ENCODE results near the gene HEPHL1. TPM values are rescaled to one million over a fixed set of nuclear protein-coding genes. Genes with fewer than 3 reads are reported as not detected.

Gene HEPHL1
- total and polyA plus RNA-seq, 2 experiments from 2014 or later, result 0.07 to 0.21 TPM

DNA sequence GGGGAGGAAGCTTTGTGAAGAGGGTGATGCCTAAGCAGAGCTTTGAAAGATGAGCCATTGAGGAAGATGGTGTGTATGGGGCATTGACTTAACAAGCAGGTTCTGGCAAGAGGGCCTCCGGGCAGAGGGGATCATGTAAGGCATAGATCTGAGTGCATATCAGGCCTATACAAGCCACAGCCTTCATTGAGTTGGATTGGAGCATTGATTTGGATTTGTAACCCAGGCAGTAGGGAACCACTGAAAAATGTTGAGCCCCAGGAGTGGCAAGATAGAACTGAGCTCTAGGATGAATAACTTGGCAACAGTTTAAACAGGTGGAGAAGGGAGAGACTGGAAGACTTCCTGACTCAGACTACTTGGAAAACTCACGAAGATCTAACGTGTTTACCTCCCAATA is 128.9 kb downstream of the HEPHL1 start:
- Histone ChIP-seq H3K27ac (ENCODE audit: low read depth) (no peak overlapping the region), H3K27me3 (ENCODE audit: insufficient read depth) (no peaks in the 10 kb centered on the region), H4K20me1 (replicated peaks; ENCODE audit: insufficient read depth) (peaks cover 90% of the 10 kb centered on the region), H3K79me2 (replicated peaks; ENCODE audit: insufficient read depth) (peaks cover 100% of the 10 kb centered on the region), H3F3A (replicated peaks; ENCODE audit: low read depth) (no peaks in the 10 kb centered on the region), H3K36me3 (ENCODE audit: insufficient read depth) (peaks cover 13% of the 10 kb centered on the region; the same call in 1 of the 2 replicates), H3K4me1 (ENCODE audit: insufficient read depth) (peaks cover 62% of the 10 kb centered on the region), H3K9me2 (ENCODE audit: insufficient read depth) (no peaks in the 10 kb centered on the region), H3K4me3 (no peak overlapping the region), H2AFZ (no peak overlapping the region), H3K4me2 (no peak overlapping the region)
- Mint-ChIP-seq H3K9me3 (no peaks in the 10 kb centered on the region), H3K36me3 (ENCODE audit: low read depth) (peaks cover 13% of the 10 kb centered on the region), H3K27ac (no peak overlapping the region), H3K4me1 (peaks cover 75% of the 10 kb centered on the region), H3K27me3 (ENCODE audit: insufficient read depth, low read depth, poor library complexity) (peaks cover 6% of the 10 kb centered on the region), H3K4me3 (no peak overlapping the region)
- DNase-seq (ENCODE audit: low spot score) (no peak), ATAC-seq (no peak)
- TF ChIP-seq ETS1 (IDR thresholded peaks at IDR 0.05), result no peak
- TF ChIP-seq ZNF462 (CRISPR knock-in tag; IDR thresholded peaks at IDR 0.05), result no peak
- no peak for TF ChIP-seq EZH2phosphoT487 (IDR thresholded peaks at IDR 0.05; ENCODE audit: unreplicated experiment)
- no peak for TF ChIP-seq POLR2AphosphoS5 (IDR thresholded peaks at IDR 0.05; ENCODE audit: low read depth)
- TF ChIP-seq ZNF114 (CRISPR knock-in tag; IDR thresholded peaks at IDR 0.05), result no peak
- no peak for TF ChIP-seq STAT1 (IDR thresholded peaks at IDR 0.05; ENCODE audit: unreplicated experiment)
- TF ChIP-seq CREB1 (CRISPR knock-in tag; IDR thresholded peaks at IDR 0.05; ENCODE audit: low read depth), result no peak
- no peak for TF ChIP-seq ZNF331 (CRISPR knock-in tag; IDR thresholded peaks at IDR 0.05; ENCODE audit: low read depth)
- no peak for TF ChIP-seq JUNB (IDR thresholded peaks at IDR 0.05; ENCODE audit: unreplicated experiment)
- TF ChIP-seq, protein P1, sequence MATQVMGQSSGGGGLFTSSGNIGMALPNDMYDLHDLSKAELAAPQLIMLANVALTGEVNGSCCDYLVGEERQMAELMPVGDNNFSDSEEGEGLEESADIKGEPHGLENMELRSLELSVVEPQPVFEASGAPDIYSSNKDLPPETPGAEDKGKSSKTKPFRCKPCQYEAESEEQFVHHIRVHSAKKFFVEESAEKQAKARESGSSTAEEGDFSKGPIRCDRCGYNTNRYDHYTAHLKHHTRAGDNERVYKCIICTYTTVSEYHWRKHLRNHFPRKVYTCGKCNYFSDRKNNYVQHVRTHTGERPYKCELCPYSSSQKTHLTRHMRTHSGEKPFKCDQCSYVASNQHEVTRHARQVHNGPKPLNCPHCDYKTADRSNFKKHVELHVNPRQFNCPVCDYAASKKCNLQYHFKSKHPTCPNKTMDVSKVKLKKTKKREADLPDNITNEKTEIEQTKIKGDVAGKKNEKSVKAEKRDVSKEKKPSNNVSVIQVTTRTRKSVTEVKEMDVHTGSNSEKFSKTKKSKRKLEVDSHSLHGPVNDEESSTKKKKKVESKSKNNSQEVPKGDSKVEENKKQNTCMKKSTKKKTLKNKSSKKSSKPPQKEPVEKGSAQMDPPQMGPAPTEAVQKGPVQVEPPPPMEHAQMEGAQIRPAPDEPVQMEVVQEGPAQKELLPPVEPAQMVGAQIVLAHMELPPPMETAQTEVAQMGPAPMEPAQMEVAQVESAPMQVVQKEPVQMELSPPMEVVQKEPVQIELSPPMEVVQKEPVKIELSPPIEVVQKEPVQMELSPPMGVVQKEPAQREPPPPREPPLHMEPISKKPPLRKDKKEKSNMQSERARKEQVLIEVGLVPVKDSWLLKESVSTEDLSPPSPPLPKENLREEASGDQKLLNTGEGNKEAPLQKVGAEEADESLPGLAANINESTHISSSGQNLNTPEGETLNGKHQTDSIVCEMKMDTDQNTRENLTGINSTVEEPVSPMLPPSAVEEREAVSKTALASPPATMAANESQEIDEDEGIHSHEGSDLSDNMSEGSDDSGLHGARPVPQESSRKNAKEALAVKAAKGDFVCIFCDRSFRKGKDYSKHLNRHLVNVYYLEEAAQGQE (IDR thresholded peaks at IDR 0.05; ENCODE audit: unreplicated experiment), result no peak
- TF ChIP-seq, protein P2, sequence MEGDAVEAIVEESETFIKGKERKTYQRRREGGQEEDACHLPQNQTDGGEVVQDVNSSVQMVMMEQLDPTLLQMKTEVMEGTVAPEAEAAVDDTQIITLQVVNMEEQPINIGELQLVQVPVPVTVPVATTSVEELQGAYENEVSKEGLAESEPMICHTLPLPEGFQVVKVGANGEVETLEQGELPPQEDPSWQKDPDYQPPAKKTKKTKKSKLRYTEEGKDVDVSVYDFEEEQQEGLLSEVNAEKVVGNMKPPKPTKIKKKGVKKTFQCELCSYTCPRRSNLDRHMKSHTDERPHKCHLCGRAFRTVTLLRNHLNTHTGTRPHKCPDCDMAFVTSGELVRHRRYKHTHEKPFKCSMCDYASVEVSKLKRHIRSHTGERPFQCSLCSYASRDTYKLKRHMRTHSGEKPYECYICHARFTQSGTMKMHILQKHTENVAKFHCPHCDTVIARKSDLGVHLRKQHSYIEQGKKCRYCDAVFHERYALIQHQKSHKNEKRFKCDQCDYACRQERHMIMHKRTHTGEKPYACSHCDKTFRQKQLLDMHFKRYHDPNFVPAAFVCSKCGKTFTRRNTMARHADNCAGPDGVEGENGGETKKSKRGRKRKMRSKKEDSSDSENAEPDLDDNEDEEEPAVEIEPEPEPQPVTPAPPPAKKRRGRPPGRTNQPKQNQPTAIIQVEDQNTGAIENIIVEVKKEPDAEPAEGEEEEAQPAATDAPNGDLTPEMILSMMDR (conservative IDR thresholded peaks at IDR 0.05; ENCODE audit: low read depth in 2 of 2), result no peak
- no peak for TF ChIP-seq NANOG (IDR thresholded peaks at IDR 0.05; ENCODE audit: borderline replicate concordance)
- TF ChIP-seq EZH2 (IDR thresholded peaks at IDR 0.05; ENCODE audit: low read depth, unreplicated experiment), result no peak
